ENCODE results near the gene PRSS37. TPM values are rescaled to one million over a fixed set of nuclear protein-coding genes. Genes with fewer than 3 reads are reported as not detected.

PRSS37 gene
- total RNA-seq, 1 experiment from 2014 or later = not detected

DNA sequence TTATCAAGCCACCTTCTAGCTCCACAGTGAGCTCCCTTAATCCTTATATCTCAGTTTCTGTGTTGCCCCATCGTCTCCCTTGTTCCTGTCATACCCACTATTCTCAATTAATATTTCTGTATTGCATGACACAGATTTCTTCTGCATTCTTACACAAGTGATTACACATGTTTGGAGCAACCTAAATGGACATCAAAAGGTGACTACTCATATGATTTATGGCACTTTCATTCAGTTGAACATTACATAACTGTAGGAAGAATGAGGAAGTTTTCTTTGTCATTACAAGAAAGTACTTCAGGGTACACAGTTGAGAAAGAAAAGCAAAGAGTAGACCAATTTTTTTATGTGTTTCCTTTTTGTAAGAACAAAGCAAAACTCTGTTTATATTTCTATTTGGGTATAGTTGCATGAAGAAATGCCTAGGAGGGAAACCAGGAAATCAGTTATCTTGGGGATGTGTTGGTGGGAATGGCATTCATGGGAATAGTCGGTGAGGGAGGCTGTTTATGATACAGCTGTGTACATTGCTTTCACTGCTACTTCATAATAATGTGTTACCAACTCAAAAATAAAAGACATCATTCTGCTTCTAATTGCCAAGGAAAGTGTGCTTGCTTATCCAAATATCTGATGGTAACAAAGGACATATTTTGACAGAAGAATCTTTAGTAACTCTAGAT is 23.6 kb upstream of the PRSS37 start:
- no peak for DNase-seq (ENCODE audit: low read depth, low spot score)
- no peaks in the 10 kb centered on the region for H3K36me3 ChIP-seq (ENCODE audit: control insufficient read depth, insufficient read depth, low read length)
- no peaks in the 10 kb centered on the region for H3K4me1 ChIP-seq (ENCODE audit: control insufficient read depth, insufficient read depth, low read length)
- intact Hi-C loops (cut with micrococcal nuclease; ENCODE audit: unreplicated experiment) (no loop called here), in situ Hi-C loops (cut with HindIII; ENCODE audit: low pct_unique_long_range_greater_than_20kb, low sequenced_read_pairs) (no loop called here)
- no peak overlapping the region for H3K27ac ChIP-seq (ENCODE audit: low read length)
- BruUV-seq (replicated peaks) = no TSS peak
- H3K9me3 ChIP-seq (ENCODE audit: control insufficient read depth, insufficient read depth, low read depth, low read length) = no peaks in the 10 kb centered on the region; the same call in 1 of the 2 replicates
- ChIA-PET CTCF (no interaction called here), POLR2A (no interaction called here)
- ATAC-seq = no peak
- H3K27me3 ChIP-seq (ENCODE audit: control insufficient read depth, insufficient read depth, low read length) = no peaks in the 10 kb centered on the region
- TF ChIP-seq, protein P1, sequence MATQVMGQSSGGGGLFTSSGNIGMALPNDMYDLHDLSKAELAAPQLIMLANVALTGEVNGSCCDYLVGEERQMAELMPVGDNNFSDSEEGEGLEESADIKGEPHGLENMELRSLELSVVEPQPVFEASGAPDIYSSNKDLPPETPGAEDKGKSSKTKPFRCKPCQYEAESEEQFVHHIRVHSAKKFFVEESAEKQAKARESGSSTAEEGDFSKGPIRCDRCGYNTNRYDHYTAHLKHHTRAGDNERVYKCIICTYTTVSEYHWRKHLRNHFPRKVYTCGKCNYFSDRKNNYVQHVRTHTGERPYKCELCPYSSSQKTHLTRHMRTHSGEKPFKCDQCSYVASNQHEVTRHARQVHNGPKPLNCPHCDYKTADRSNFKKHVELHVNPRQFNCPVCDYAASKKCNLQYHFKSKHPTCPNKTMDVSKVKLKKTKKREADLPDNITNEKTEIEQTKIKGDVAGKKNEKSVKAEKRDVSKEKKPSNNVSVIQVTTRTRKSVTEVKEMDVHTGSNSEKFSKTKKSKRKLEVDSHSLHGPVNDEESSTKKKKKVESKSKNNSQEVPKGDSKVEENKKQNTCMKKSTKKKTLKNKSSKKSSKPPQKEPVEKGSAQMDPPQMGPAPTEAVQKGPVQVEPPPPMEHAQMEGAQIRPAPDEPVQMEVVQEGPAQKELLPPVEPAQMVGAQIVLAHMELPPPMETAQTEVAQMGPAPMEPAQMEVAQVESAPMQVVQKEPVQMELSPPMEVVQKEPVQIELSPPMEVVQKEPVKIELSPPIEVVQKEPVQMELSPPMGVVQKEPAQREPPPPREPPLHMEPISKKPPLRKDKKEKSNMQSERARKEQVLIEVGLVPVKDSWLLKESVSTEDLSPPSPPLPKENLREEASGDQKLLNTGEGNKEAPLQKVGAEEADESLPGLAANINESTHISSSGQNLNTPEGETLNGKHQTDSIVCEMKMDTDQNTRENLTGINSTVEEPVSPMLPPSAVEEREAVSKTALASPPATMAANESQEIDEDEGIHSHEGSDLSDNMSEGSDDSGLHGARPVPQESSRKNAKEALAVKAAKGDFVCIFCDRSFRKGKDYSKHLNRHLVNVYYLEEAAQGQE (IDR thresholded peaks at IDR 0.05; ENCODE audit: insufficient read depth in 1 of 2, low read depth in 2 of 2, low read length in 1 of 2) = no peak
- TF ChIP-seq SIN3A (IDR thresholded peaks at IDR 0.05; ENCODE audit: borderline replicate concordance, insufficient read depth, low read depth, low read length) = no peak
- TF ChIP-seq, protein P2, sequence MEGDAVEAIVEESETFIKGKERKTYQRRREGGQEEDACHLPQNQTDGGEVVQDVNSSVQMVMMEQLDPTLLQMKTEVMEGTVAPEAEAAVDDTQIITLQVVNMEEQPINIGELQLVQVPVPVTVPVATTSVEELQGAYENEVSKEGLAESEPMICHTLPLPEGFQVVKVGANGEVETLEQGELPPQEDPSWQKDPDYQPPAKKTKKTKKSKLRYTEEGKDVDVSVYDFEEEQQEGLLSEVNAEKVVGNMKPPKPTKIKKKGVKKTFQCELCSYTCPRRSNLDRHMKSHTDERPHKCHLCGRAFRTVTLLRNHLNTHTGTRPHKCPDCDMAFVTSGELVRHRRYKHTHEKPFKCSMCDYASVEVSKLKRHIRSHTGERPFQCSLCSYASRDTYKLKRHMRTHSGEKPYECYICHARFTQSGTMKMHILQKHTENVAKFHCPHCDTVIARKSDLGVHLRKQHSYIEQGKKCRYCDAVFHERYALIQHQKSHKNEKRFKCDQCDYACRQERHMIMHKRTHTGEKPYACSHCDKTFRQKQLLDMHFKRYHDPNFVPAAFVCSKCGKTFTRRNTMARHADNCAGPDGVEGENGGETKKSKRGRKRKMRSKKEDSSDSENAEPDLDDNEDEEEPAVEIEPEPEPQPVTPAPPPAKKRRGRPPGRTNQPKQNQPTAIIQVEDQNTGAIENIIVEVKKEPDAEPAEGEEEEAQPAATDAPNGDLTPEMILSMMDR (IDR thresholded peaks at IDR 0.05) = no peak
- TF ChIP-seq TCF7L2 (IDR thresholded peaks at IDR 0.05; ENCODE audit: low read depth, low read length) = no peak
- no peak for TF ChIP-seq POLR2AphosphoS5 (IDR thresholded peaks at IDR 0.05; ENCODE audit: low read depth, low read length)
- no peak overlapping the region for H3K4me3 ChIP-seq (ENCODE audit: low read depth in 2 of 2, low read length in 2 of 2)

DNA sequence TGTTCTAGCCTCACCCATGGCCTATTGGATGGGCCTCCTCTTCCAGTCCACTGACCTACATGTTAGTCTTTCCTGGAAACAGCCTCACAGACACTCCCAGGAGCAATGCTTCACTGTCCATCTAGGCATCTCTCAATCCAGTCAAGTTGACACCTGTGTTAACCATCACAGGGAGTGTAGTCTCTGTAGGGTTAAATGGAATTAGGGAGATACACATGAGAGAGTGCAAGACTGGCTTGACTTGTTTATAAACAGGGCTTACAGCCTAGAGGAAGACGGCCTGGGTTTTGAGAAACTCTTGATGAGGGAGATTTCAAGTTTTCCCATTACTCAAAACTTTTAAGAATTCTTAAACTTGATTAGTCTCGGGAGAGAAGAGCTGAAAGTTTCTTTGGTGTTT is 18.9 kb upstream of the PRSS37 start:
- BruUV-seq (replicated peaks) = no TSS peak
- in situ Hi-C loops (cut with HindIII; ENCODE audit: low pct_unique_long_range_greater_than_20kb, low sequenced_read_pairs) (no loop called here), intact Hi-C loops (cut with micrococcal nuclease; ENCODE audit: unreplicated experiment) (no loop called here)
- Histone ChIP-seq H3K27ac (ENCODE audit: low read length) (no peak overlapping the region), H3K9me3 (ENCODE audit: control insufficient read depth, insufficient read depth, low read depth, low read length) (no peaks in the 10 kb centered on the region), H3K4me3 (ENCODE audit: low read depth in 2 of 2, low read length in 2 of 2) (no peak overlapping the region), H3K36me3 (ENCODE audit: control insufficient read depth, insufficient read depth, low read length) (no peaks in the 10 kb centered on the region), H3K27me3 (ENCODE audit: control insufficient read depth, insufficient read depth, low read length) (no peaks in the 10 kb centered on the region), H3K4me1 (ENCODE audit: control insufficient read depth, insufficient read depth, low read length) (no peaks in the 10 kb centered on the region)
- no peak for ATAC-seq
- CTCF ChIA-PET = no interaction called here
- DNase-seq (ENCODE audit: low read depth, low spot score) = no peak
- TF ChIP-seq, protein P1 (IDR thresholded peaks at IDR 0.05; ENCODE audit: insufficient read depth in 1 of 2, low read depth in 2 of 2, low read length in 1 of 2) = no peak
- TF ChIP-seq POLR2AphosphoS5 (IDR thresholded peaks at IDR 0.05; ENCODE audit: low read depth, low read length) (no peak), TCF7L2 (IDR thresholded peaks at IDR 0.05; ENCODE audit: low read depth, low read length) (no peak), SIN3A (IDR thresholded peaks at IDR 0.05; ENCODE audit: borderline replicate concordance, insufficient read depth, low read depth, low read length) (no peak)
- TF ChIP-seq, protein P2 (IDR thresholded peaks at IDR 0.05) = no peak
- POLR2A ChIA-PET = no interaction called here

Measured in Panc1 (cell line).